ENCODE measurements around the gene CFAP46. TPM values are rescaled to one million over a fixed set of nuclear protein-coding genes. Genes with fewer than 3 reads are reported as not detected.

The CFAP46 gene
- total and polyA plus RNA-seq, 2 of the 8 experiments (the other 6 are each of a cell fraction or from before 2014, with no cell fraction given): 2.6 to 4.8 TPM

GRCh38 chr10:132776821-132777220 is 165.5 kb downstream of the CFAP46 start:
- no peaks in the 10 kb centered on the region for H3K79me2 ChIP-seq (ENCODE audit: control insufficient read depth in 1 of 2, insufficient read depth in 2 of 2, low read length in 2 of 2)
- H3K4ac ChIP-seq (replicated peaks; ENCODE audit: insufficient read length, low read depth, low read length): no peak overlapping the region
- H3K18ac ChIP-seq (ENCODE audit: extremely low read depth, low read length): no peak overlapping the region
- no peak overlapping the region for H3K27ac ChIP-seq (ENCODE audit: low read depth, low read length)
- peaks cover 0 to 11% (median 6%) of the 10 kb centered on the region in 4 experiments; a peak in 6 of 7 replicates for H3K4me1 ChIP-seq (replicated peaks in 1 of 4; ENCODE audit: control insufficient read depth in 3 of 4, insufficient read depth in 4 of 4, low read length in 3 of 4)
- H4K91ac ChIP-seq (replicated peaks; ENCODE audit: insufficient read length, low read length): no peak overlapping the region
- no peak overlapping the region for H4K5ac ChIP-seq (ENCODE audit: insufficient read length, low read depth, low read length)
- no peak for FAIRE-seq
- no peaks in the 10 kb centered on the region for H3K23me2 ChIP-seq (ENCODE audit: low read depth, low read length)
- no peak overlapping the region for H4K8ac ChIP-seq (ENCODE audit: extremely low read depth, insufficient read depth, low read length)
- no peak overlapping the region for H2BK20ac ChIP-seq (ENCODE audit: low read length)
- TF ChIP-seq SP1 (IDR thresholded peaks at IDR 0.05; ENCODE audit: low read depth, low read length): no peak
- no peak for TF ChIP-seq SIRT6 (IDR thresholded peaks at IDR 0.05; ENCODE audit: low read length)
- no peak for TF ChIP-seq TAF1 (IDR thresholded peaks at IDR 0.05; ENCODE audit: low read depth, low read length)
- no peak for TF ChIP-seq RFX5 (IDR thresholded peaks at IDR 0.05; ENCODE audit: borderline replicate concordance, low read depth, low read length)
- TF ChIP-seq BCL11A (IDR thresholded peaks at IDR 0.05; ENCODE audit: low read depth in 2 of 2, low read length in 2 of 2): no peak
- no peak for TF ChIP-seq CHD2 (IDR thresholded peaks at IDR 0.05; ENCODE audit: low read length)
- TF ChIP-seq SUZ12 (IDR thresholded peaks at IDR 0.05; ENCODE audit: low read length): no peak
- POLR2A ChIA-PET (ENCODE audit: partially characterized antibody): interaction anchor here (1.1 kb wide), 1 partner anchor 10 kb away, joined by 3 read pairs; no protein-coding TSS in a partner anchor
- peak overlapping the region; percentile 46; the same call in 1 of the 2 replicates for H2BK15ac ChIP-seq (ENCODE audit: low read length)
- H2AFZ ChIP-seq (ENCODE audit: low read length): no peak overlapping the region
- H4K20me1 ChIP-seq (replicated peaks in 1 of 2; ENCODE audit: control insufficient read depth in 1 of 2, insufficient read depth in 2 of 2, low read length in 2 of 2): peaks cover 0 to 5% of the 10 kb centered on the region in 2 experiments
- no peak for DNase-seq (ENCODE audit: low read depth in 1 of 2, low spot score in 2 of 2)
- no peaks in the 10 kb centered on the region for H3K9me3 ChIP-seq (ENCODE audit: insufficient read depth in 2 of 2, low read depth in 1 of 2, low read length in 1 of 2)
- no peak overlapping the region for H2BK5ac ChIP-seq (ENCODE audit: low read depth, low read length)
- H3K56ac ChIP-seq (replicated peaks; ENCODE audit: insufficient read length, low read depth, low read length): no peak overlapping the region
- no peak overlapping the region for H3K4me2 ChIP-seq (ENCODE audit: insufficient read depth in 1 of 2, low read depth in 2 of 2, low read length in 2 of 2)
- CTCF ChIA-PET (ENCODE audit: partially characterized antibody): interaction anchor here (0.6 to 2.4 kb wide), 5 partner anchors 18 to 315 kb away, joined by 3 to 8 read pairs (median 3); no protein-coding TSS in a partner anchor
- H3K4me3 ChIP-seq (ENCODE audit: extremely low read depth in 1 of 4, insufficient read depth in 2 of 4, low read depth in 3 of 4, low read length in 4 of 4): no peak overlapping the region
- peaks cover 0 to 5% (median 4%) of the 10 kb centered on the region in 4 experiments; a peak in 6 of 7 replicates for H3K27me3 ChIP-seq (replicated peaks in 1 of 4; ENCODE audit: control insufficient read depth in 3 of 4, extremely low read depth in 1 of 4, insufficient read depth in 3 of 4, low read length in 3 of 4)
- no peak overlapping the region for H3K23ac ChIP-seq (ENCODE audit: insufficient read length)
- H3K9ac ChIP-seq (replicated peaks in 1 of 4; ENCODE audit: extremely low read depth in 1 of 4, low read depth in 3 of 4, low read length in 3 of 4): no peak overlapping the region
- H2AK5ac ChIP-seq (ENCODE audit: low read depth, low read length): no peak overlapping the region
- H3K36me3 ChIP-seq (ENCODE audit: control insufficient read depth in 2 of 4, insufficient read depth in 4 of 4, low read length in 3 of 4): no peaks in the 10 kb centered on the region
- no peak overlapping the region for H2BK120ac ChIP-seq (replicated peaks; ENCODE audit: low read depth, low read length)
- no peak overlapping the region for H2BK12ac ChIP-seq (ENCODE audit: low read depth, low read length)
- H3K14ac ChIP-seq (ENCODE audit: insufficient read length): no peak overlapping the region
- 87% methylated on average over 18 of the region's 18 CpGs; no CpG with 5 or more reads in 1 of the 2 experiments for WGBS, 2 experiments (ENCODE audit: extremely low coverage in 1 of 2, insufficient coverage in 1 of 2, insufficient read length in 1 of 2, insufficient replicate concordance in 2 of 2, low coverage in 1 of 2, low lambda C conversion rate in 2 of 2, missing lambda C conversion rate in 1 of 2)
- no peaks in the 10 kb centered on the region; the same call in 1 of the 2 replicates for H3K79me1 ChIP-seq (ENCODE audit: low read depth, low read length)
